Naive thymus-derived CD4-positive, alpha-beta T cell (primary cell): ENCODE results near the gene SHQ1. TPM values are rescaled to one million over a fixed set of nuclear protein-coding genes. Genes with fewer than 3 reads are reported as not detected.

ENCODE experiments used
- ATAC-seq: fragments of 150-1000 bp; cut with Tn5 transposase; 2 replicates; pipeline ENCODE4 v1.10.0; 2021; ENCODE audit warnings: mild to moderate bottlenecking, moderate library complexity
- CTCF ChIA-PET: fragments of 350-600 bp; sonication (Branson Sonifier 250); formaldehyde crosslinking; loops from one replicate; lab custom pipeline; 2021; ENCODE audit warnings: antibody characterized with exemption; lab: Charles Lee
- POLR2A ChIA-PET: fragments of 350-600 bp; sonication (Branson Sonifier 250); formaldehyde crosslinking; loops from one replicate; lab custom pipeline; 2021; ENCODE audit warnings: antibody characterized with exemption, inconsistent platforms; lab: Charles Lee
- DNase-seq, 9 donors: peaks; one replicate each; pipeline versions ENCODE4 v3.0.0 to v3.0.0-alpha.2; 2020 to 2022; ENCODE audit warnings: mixed read lengths in 1 of 9
- H3K27ac ChIP-seq: one replicate; pipeline ENCODE4 v1.7.0; 2013; ENCODE audit warnings: mild to moderate bottlenecking, low read depth, low read length, moderate library complexity
- H3K27me3 ChIP-seq, 2 donors: one replicate each; pipeline ENCODE4 v1.7.0; 2013; ENCODE audit warnings: low read length in 2 of 2, mild to moderate bottlenecking in 2 of 2, moderate library complexity in 2 of 2; ENCODE audit not compliant: control insufficient read depth in 2 of 2, insufficient read depth in 2 of 2
- H3K36me3 ChIP-seq, 3 experiments: 1 replicate in 2 of 3; 2 replicates in 1 of 3; pipeline ENCODE4 v1.7.0; 2013; ENCODE audit warnings: low read length in 3 of 3, mild to moderate bottlenecking in 3 of 3, moderate library complexity in 1 of 3; ENCODE audit not compliant: insufficient read depth in 3 of 3, control insufficient read depth in 2 of 3
- H3K4me1 ChIP-seq, 2 donors: one replicate each; pipeline ENCODE4 v1.7.0; 2013; ENCODE audit warnings: low read length in 2 of 2, mild to moderate bottlenecking in 2 of 2, moderate library complexity in 1 of 2; ENCODE audit not compliant: control insufficient read depth in 2 of 2, insufficient read depth in 2 of 2
- H3K4me3 ChIP-seq: 2 replicates; pipeline ENCODE4 v1.7.0; 2013; ENCODE audit warnings: mild to moderate bottlenecking, low read length
- H3K9me3 ChIP-seq, 3 experiments: 1 replicate in 2 of 3; 2 replicates in 1 of 3; pipeline ENCODE4 v1.7.0; 2013; ENCODE audit warnings: low read length in 3 of 3; ENCODE audit not compliant: control insufficient read depth in 2 of 3
- H3K27ac Mint-ChIP-seq, 9 donors: one replicate each; pipeline ENCODE4 v1.8.0; 2020 to 2022; ENCODE audit warnings: mixed read lengths in 9 of 9, mild to moderate bottlenecking in 8 of 9, moderate library complexity in 5 of 9, inconsistent platforms in 2 of 9
- H3K27me3 Mint-ChIP-seq, 5 donors: one replicate each; pipeline ENCODE4 v1.8.0; 2021 to 2022; ENCODE audit warnings: mixed read lengths in 5 of 5, mild to moderate bottlenecking in 1 of 5
- H3K36me3 Mint-ChIP-seq, 5 donors: one replicate each; pipeline ENCODE4 v1.8.0; 2020 to 2022; ENCODE audit warnings: mixed read lengths in 5 of 5, mild to moderate bottlenecking in 3 of 5, inconsistent platforms in 1 of 5
- H3K4me1 Mint-ChIP-seq, 7 donors: one replicate each; pipeline ENCODE4 v1.8.0; 2020 to 2022; ENCODE audit warnings: mixed read lengths in 7 of 7, mild to moderate bottlenecking in 3 of 7, inconsistent platforms in 1 of 7
- H3K4me3 Mint-ChIP-seq, 10 donors: one replicate each; pipeline ENCODE4 v1.8.0; 2020 to 2022; ENCODE audit warnings: mild to moderate bottlenecking in 10 of 10, mixed read lengths in 10 of 10, moderate library complexity in 6 of 10, inconsistent platforms in 2 of 10
- H3K9me3 Mint-ChIP-seq, 11 donors: one replicate each; pipeline ENCODE4 v1.8.0; 2020 to 2022; ENCODE audit warnings: mixed read lengths in 11 of 11, mild to moderate bottlenecking in 4 of 11, inconsistent platforms in 1 of 11, moderate library complexity in 1 of 11
- intact Hi-C, 2 donors: fragments of 100-400 bp; cut with micrococcal nuclease; formaldehyde crosslinking; loops; one replicate each; pipeline ENCODE4 v1.15.1; 2023
- polyA plus RNA-seq, 2 donors: library from polyadenylated mRNA; unstranded; fragments of 300-500 nt; fragmentation: Illumina TruSeq; gene quantifications; one replicate each; pipeline ENCODE4 v1.2.3, GENCODE V29; 2021
- total RNA-seq, 6 experiments: library from RNA in 5 of 6; stranded (reverse) in 5 of 6; gene quantifications; 1 replicate in 5 of 6; 2 replicates in 1 of 6; pipeline ENCODE4 v1.2.3 and lab custom pipeline; 2021 to 2026

SHQ1 gene
- total and polyA plus RNA-seq, 7 experiments from 2014 or later = 14.1 to 34.3 (median 24.5) TPM

DNA sequence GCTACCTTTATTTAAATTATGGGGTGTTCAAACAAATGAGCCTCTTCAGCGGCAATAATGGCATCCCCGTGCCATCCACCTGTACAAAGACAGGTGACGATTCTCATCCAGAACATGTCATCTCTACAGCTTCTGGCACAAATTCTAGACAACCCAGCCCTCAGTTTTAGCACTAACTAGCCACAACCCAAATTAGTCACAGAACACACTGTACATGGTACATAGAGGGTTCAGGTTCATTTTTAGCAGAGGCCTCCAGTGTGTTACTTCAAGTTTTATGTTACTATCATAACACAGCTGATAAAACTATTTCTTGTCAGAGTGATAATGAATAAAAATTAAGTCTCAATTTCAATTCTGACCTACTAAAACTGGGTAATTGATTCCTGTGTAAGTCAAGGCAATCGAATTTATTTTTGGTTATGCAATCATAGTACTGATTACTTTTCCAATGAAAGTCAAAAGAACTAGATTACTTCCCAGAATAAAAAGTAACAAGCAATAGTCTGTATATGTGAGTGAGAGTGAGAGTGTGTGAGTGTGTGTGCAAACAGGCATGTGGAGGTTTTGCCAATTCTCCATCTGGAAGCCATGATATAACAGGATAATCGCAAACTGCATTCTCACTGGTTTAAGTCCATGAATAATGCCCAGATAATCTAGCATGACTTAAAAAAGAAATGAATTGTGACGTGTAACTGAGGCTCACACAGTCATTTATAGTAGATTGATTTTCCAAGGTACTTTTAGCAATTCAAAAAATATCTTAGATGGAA is 37.4 kb downstream of the SHQ1 start:
- H3K9me3 Mint-ChIP-seq = no peaks in the 10 kb centered on the region
- Histone ChIP-seq H3K4me3 (no peak overlapping the region), H3K36me3 (peaks cover 0 to 12% (median 0%) of the 10 kb centered on the region in 3 experiments), H3K4me1 (peaks cover 0 to 3% of the 10 kb centered on the region in 2 donors), H3K27me3 (no peaks in the 10 kb centered on the region), H3K9me3 (no peaks in the 10 kb centered on the region), H3K27ac (no peak overlapping the region)
- ChIA-PET CTCF (interaction anchor here (0.7 to 3.3 kb wide), 6 partner anchors 10 to 696 kb away, joined by 3 to 26 read pairs (median 5); no protein-coding TSS in a partner anchor), POLR2A (interaction anchor here (0.8 to 2.5 kb wide), 4 partner anchors 8 to 145 kb away, joined by 3 to 15 read pairs (median 4); no protein-coding TSS in a partner anchor)
- no peak for DNase-seq
- ATAC-seq = no peak
- H3K27me3 Mint-ChIP-seq = no peaks in the 10 kb centered on the region
- H3K27ac Mint-ChIP-seq = no peak overlapping the region
- H3K4me3 Mint-ChIP-seq = no peak overlapping the region
- H3K36me3 Mint-ChIP-seq = peaks cover 6 to 51% (median 17%) of the 10 kb centered on the region in 5 donors
- intact Hi-C loops = loop anchor here in 1 of 2 donors (2.0 kb wide), 1 partner anchor 144 kb away; no protein-coding TSS in a partner anchor
- H3K4me1 Mint-ChIP-seq = peaks cover 2 to 19% (median 10%) of the 10 kb centered on the region in 7 donors

DNA sequence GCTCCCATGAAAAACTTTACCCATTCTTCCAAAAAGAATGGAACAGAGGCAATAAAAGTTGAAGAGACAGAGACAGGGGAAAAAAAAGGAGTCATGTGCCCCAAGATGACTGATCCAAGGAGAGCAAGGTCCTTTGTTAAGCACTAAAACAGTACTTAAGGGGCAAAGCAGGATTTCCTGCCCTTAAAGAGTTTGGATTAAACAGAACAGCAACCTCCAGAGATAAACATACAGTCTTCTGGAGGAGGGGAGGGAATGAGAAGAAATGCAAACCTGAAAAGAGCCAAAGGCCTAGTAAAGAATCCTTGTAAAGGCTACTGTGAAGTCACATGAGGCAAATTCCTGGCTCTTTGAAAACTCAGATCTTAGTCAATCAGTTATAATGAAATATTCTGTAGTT is 38.2 kb downstream of the SHQ1 start:
- Histone ChIP-seq H3K36me3 (peaks cover 0 to 7% (median 0%) of the 10 kb centered on the region in 3 experiments), H3K4me3 (no peak overlapping the region), H3K27ac (no peak overlapping the region), H3K4me1 (peaks cover 0 to 3% of the 10 kb centered on the region in 2 donors), H3K9me3 (no peaks in the 10 kb centered on the region), H3K27me3 (no peaks in the 10 kb centered on the region)
- intact Hi-C loops = loop anchor here in 1 of 2 donors (2.0 kb wide), 1 partner anchor 143 kb away; no protein-coding TSS in a partner anchor
- no peak for ATAC-seq
- no peak for DNase-seq
- H3K4me1 Mint-ChIP-seq = peaks cover 2 to 19% (median 9%) of the 10 kb centered on the region in 7 donors
- peak overlapping the region in 1 of 9 donors; percentile 28 for H3K27ac Mint-ChIP-seq
- H3K27me3 Mint-ChIP-seq = no peaks in the 10 kb centered on the region
- ChIA-PET POLR2A (interaction anchor here (0.8 kb wide), 1 partner anchor 9 kb away, joined by 3 read pairs; no protein-coding TSS in a partner anchor), CTCF (interaction anchor here (0.9 kb wide), 1 partner anchor 135 kb away, joined by 4 read pairs; no protein-coding TSS in a partner anchor)
- no peak overlapping the region for H3K4me3 Mint-ChIP-seq
- H3K9me3 Mint-ChIP-seq = no peaks in the 10 kb centered on the region
- peaks cover 6 to 43% (median 16%) of the 10 kb centered on the region in 5 donors for H3K36me3 Mint-ChIP-seq

DNA sequence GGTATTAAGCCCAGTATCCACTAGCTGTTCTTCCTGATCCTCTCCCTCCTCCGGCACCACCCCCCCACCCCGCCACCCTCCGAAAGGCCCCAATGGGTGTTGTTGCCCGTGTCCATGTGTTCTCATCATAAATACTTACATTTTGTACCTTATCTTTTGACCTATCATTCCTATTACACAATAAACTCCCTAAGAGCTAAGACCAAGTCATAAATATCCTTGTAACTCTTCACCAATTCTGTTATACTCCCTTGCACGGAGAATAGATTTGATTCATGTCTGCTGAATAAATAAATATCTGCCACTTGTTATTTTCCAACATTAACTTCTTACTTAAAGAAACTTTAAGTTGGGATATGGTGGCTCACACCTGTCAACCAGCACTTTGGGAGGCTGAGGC is 43.9 kb downstream of the SHQ1 start:
- CTCF ChIA-PET = no interaction called here
- H3K4me1 Mint-ChIP-seq = peaks cover 2 to 25% (median 18%) of the 10 kb centered on the region in 7 donors
- H3K36me3 Mint-ChIP-seq = peaks cover 12 to 43% (median 18%) of the 10 kb centered on the region in 5 donors
- no peak overlapping the region for H3K27ac ChIP-seq
- intact Hi-C loops = no loop called here
- no peak overlapping the region for H3K4me3 Mint-ChIP-seq
- no peaks in the 10 kb centered on the region for H3K27me3 ChIP-seq
- H3K36me3 ChIP-seq = peaks cover 0 to 4% (median 0%) of the 10 kb centered on the region in 3 experiments
- no peak for DNase-seq
- no peak overlapping the region for H3K27ac Mint-ChIP-seq
- no peak overlapping the region for H3K4me3 ChIP-seq
- POLR2A ChIA-PET = interaction anchor here (1.1 kb wide), 1 partner anchor 11 kb away, joined by 3 read pairs; no protein-coding TSS in a partner anchor
- no peaks in the 10 kb centered on the region for H3K27me3 Mint-ChIP-seq
- no peaks in the 10 kb centered on the region for H3K4me1 ChIP-seq
- ATAC-seq = no peak
- peaks cover 0 to 3% (median 0%) of the 10 kb centered on the region in 11 donors for H3K9me3 Mint-ChIP-seq
- H3K9me3 ChIP-seq = no peaks in the 10 kb centered on the region

DNA sequence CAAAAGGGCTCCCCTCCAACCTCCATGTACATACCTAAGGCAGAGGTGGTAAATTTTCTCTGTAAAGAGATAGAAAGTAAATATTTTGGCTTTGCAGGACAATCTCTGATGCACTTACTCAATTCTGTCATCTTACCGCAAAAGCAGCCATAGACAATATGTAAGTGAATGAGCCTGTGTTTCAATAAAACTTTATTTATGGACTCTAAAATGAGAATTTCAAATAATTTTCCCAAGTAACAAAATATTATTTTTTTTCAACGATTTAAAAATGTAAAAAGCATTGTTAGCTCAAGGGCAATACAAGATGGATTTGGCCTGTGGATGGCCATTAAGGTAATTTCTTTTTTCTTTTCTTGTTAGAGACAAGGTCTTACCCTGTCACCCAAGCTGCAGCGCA is 44.7 kb downstream of the SHQ1 start:
- Histone ChIP-seq H3K4me3 (no peak overlapping the region), H3K27ac (no peak overlapping the region), H3K9me3 (no peaks in the 10 kb centered on the region), H3K27me3 (no peaks in the 10 kb centered on the region), H3K36me3 (peaks cover 0 to 4% (median 0%) of the 10 kb centered on the region in 3 experiments), H3K4me1 (no peaks in the 10 kb centered on the region)
- intact Hi-C loops = no loop called here
- peaks cover 0 to 3% (median 0%) of the 10 kb centered on the region in 11 donors for H3K9me3 Mint-ChIP-seq
- H3K4me3 Mint-ChIP-seq = no peak overlapping the region
- no peak overlapping the region for H3K27ac Mint-ChIP-seq
- ATAC-seq (no peak), DNase-seq (no peak)
- peaks cover 7 to 38% (median 16%) of the 10 kb centered on the region in 5 donors for H3K36me3 Mint-ChIP-seq
- H3K4me1 Mint-ChIP-seq = peaks cover 2 to 27% (median 15%) of the 10 kb centered on the region in 7 donors
- ChIA-PET POLR2A (interaction anchor here (0.6 to 0.9 kb wide), 3 partner anchors 9 to 45 kb away, joined by 3 read pairs; no protein-coding TSS in a partner anchor), CTCF (interaction anchor here (0.6 kb wide), 1 partner anchor 819 kb away, joined by 4 read pairs; no protein-coding TSS in a partner anchor)
- no peaks in the 10 kb centered on the region for H3K27me3 Mint-ChIP-seq

DNA sequence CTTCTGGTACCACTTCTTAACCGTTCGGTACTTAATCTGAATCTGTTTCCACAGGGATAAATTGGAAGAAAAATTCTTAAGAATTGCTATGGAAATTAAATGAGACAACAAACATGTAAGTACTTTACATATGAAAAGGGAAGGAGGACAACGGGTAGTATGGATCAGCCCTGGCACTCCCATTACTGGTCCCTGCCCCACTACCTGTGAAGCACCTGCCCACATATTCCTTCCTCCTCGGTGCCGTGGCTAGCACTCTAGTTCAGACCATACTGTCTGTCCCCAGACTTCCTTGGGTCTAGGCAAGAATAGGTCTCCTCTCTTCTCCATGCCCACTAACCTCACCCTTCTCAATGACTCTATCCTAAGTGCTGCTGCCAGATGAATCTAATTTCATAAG is 46.2 kb downstream of the SHQ1 start:
- no peak overlapping the region for H3K27ac ChIP-seq
- H3K36me3 ChIP-seq = peaks cover 0 to 4% (median 0%) of the 10 kb centered on the region in 3 experiments
- H3K36me3 Mint-ChIP-seq = peaks cover 6 to 40% (median 25%) of the 10 kb centered on the region in 5 donors
- H3K27ac Mint-ChIP-seq = peak overlapping the region in 1 of 9 donors; percentile 36
- H3K4me3 ChIP-seq = no peak overlapping the region
- H3K9me3 Mint-ChIP-seq = peaks cover 0 to 3% (median 0%) of the 10 kb centered on the region in 11 donors
- intact Hi-C loops = no loop called here
- POLR2A ChIA-PET = interaction anchor here (0.6 to 1.9 kb wide), 2 partner anchors 63 to 92 kb away, joined by 3 to 7 read pairs; no protein-coding TSS in a partner anchor
- peaks cover 0 to 37% (median 16%) of the 10 kb centered on the region in 7 donors for H3K4me1 Mint-ChIP-seq
- CTCF ChIA-PET = no interaction called here
- H3K27me3 ChIP-seq = no peaks in the 10 kb centered on the region
- H3K4me1 ChIP-seq = no peaks in the 10 kb centered on the region
- H3K9me3 ChIP-seq = no peaks in the 10 kb centered on the region
- no peak for DNase-seq
- ATAC-seq = no peak
- H3K27me3 Mint-ChIP-seq = no peaks in the 10 kb centered on the region
- H3K4me3 Mint-ChIP-seq = no peak overlapping the region

DNA sequence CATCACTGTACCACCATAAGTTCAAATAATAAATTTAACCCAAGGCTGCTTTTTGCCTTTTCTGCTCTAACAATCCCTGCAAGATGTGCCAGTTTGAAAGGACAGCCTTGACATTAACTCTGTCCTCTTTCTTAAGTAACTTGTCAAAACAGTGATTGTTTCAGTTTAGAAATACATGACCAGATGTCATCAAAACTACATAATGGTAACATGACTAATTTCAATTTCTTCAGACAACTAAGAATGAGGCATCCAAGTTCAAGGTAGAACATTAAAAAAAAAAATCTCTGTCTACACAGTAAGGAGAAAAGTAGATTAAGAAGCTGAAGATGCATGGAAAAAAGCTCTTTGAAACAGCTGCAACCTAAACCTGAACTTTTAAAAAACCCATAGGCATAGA is 47.4 kb downstream of the SHQ1 start:
- H3K36me3 Mint-ChIP-seq = peaks cover 6 to 35% (median 25%) of the 10 kb centered on the region in 5 donors
- POLR2A ChIA-PET = interaction anchor here (0.6 kb wide), 1 partner anchor 788 kb away, joined by 3 read pairs; no protein-coding TSS in a partner anchor
- intact Hi-C loops = no loop called here

More for the DNA sequence above, 47.4 kb downstream of the SHQ1 start:
- Histone ChIP-seq H3K4me3 (no peak overlapping the region), H3K4me1 (no peaks in the 10 kb centered on the region), H3K27me3 (no peaks in the 10 kb centered on the region), H3K36me3 (peaks cover 0 to 4% (median 0%) of the 10 kb centered on the region in 3 experiments), H3K27ac (no peak overlapping the region), H3K9me3 (no peaks in the 10 kb centered on the region)
- Mint-ChIP-seq H3K27me3 (no peaks in the 10 kb centered on the region), H3K4me1 (peaks cover 0 to 37% (median 16%) of the 10 kb centered on the region in 7 donors), H3K4me3 (no peak overlapping the region), H3K9me3 (peaks cover 0 to 3% (median 0%) of the 10 kb centered on the region in 11 donors), H3K27ac (peak overlapping the region in 1 of 9 donors; percentile 14)
- ATAC-seq = no peak
- CTCF ChIA-PET = no interaction called here
- DNase-seq = no peak
